OCI-LY7 (cell line): Measurements from ENCODE around the gene YTHDF2. TPM values are rescaled to one million over a fixed set of nuclear protein-coding genes. Genes with fewer than 3 reads are reported as not detected.
A peak's percentile ranks its signal among the peaks of the same experiment; 100 is the strongest.
"Not testable (repeated sequence)": the region's sequence is repeated elsewhere in the genome, so short reads cannot be mapped to it uniquely, and the experiment has no call there.

Experiments
- BruUV-seq: library from RNA; stranded (reverse); fragments of 400-500 nt; replicated peaks from 2 replicates; lab custom pipeline; 2021; lab: Mats Ljungman, UMichigan
- CTCF ChIA-PET: fragments of 300-600 bp; sonication (Branson Sonifier 250); formaldehyde crosslinking; loops from one replicate; lab custom pipeline; 2022; ENCODE audit warnings: antibody characterized with exemption; ENCODE audit not compliant: unreplicated experiment; lab: Charles Lee
- POLR2A ChIA-PET: fragments of 300-600 bp; sonication (Branson Sonifier 250); formaldehyde crosslinking; loops from one replicate; lab custom pipeline; 2022; ENCODE audit warnings: antibody characterized with exemption; lab: Charles Lee
- DNase-seq: peaks from one replicate; pipeline ENCODE4 v3.0.0-alpha.2; 2015; ENCODE audit warnings: low spot score
- H2AFZ ChIP-seq: fragments of 200-600 bp; sonication (generic), shearing (Covaris generic); 2 replicates; pipeline ENCODE4 v1.6.1; 2014; ENCODE audit warnings: mild to moderate bottlenecking, antibody characterized with exemption, low read length, moderate library complexity
- H3K27ac ChIP-seq: fragments of 200-600 bp; sonication (generic); 2 replicates; pipeline ENCODE4 v1.5.1; 2014; ENCODE audit warnings: mixed run types, low read depth, mild to moderate bottlenecking, moderate library complexity, low read length, inconsistent platforms; ENCODE audit not compliant: poor library complexity, severe bottlenecking
- H3K36me3 ChIP-seq: fragments of 200-600 bp; sonication (generic); 2 replicates; pipeline ENCODE4 v1.6.1; 2014; ENCODE audit warnings: mild to moderate bottlenecking, antibody characterized with exemption, low read length, moderate library complexity, mixed read lengths; ENCODE audit not compliant: insufficient read depth
- H3K4me1 ChIP-seq: fragments of 200-600 bp; sonication (generic); 2 replicates; pipeline ENCODE4 v1.5.1; 2014; ENCODE audit warnings: mild to moderate bottlenecking, low read length; ENCODE audit not compliant: insufficient read depth, poor library complexity, severe bottlenecking
- H3K4me2 ChIP-seq: fragments of 200-600 bp; sonication (generic); 2 replicates; pipeline ENCODE4 v1.6.1; 2014; ENCODE audit warnings: mild to moderate bottlenecking, low read length
- H3K4me3 ChIP-seq: fragments of 200-600 bp; sonication (generic); 2 replicates; pipeline ENCODE4 v1.5.1; 2014; ENCODE audit warnings: mild to moderate bottlenecking, low read depth, low read length; ENCODE audit not compliant: poor library complexity, severe bottlenecking
- H3K79me2 ChIP-seq: fragments of 200-600 bp; sonication (generic); 2 replicates; pipeline ENCODE4 v1.6.1; 2016; ENCODE audit warnings: low read depth, mild to moderate bottlenecking, low read length, moderate library complexity, mixed read lengths; ENCODE audit not compliant: insufficient read depth
- H3K9me2 ChIP-seq: fragments of 200-600 bp; sonication (generic); 2 replicates; pipeline ENCODE4 v1.6.1; 2016; ENCODE audit warnings: mild to moderate bottlenecking, low read length, mixed read lengths; ENCODE audit not compliant: insufficient read depth
- H3K9me3 ChIP-seq: fragments of 200-600 bp; sonication (generic); 2 replicates; pipeline ENCODE4 v1.6.1; 2014; ENCODE audit warnings: mild to moderate bottlenecking, mixed run types, low read length, mixed read lengths
- H4K20me1 ChIP-seq: fragments of 200-600 bp; sonication (generic); 2 replicates; pipeline ENCODE4 v1.6.1; 2014; ENCODE audit warnings: mild to moderate bottlenecking, antibody characterized with exemption, low read length, moderate library complexity, mixed read lengths; ENCODE audit not compliant: insufficient read depth
- EZH2phosphoT487 ChIP-seq: fragments of 200-600 bp; sonication (generic); IDR thresholded peaks from 2 replicates; pipeline ENCODE4 v1.6.1; 2018; ENCODE audit warnings: low read depth, borderline replicate concordance, mild to moderate bottlenecking, mixed run types, antibody characterized with exemption, low read length, moderate library complexity, mixed read lengths
- intact Hi-C: fragments of 100-400 bp; cut with micrococcal nuclease; formaldehyde crosslinking; loops from one replicate; pipeline ENCODE4 v1.10.0; 2022; ENCODE audit not compliant: unreplicated experiment
- total RNA-seq, 2 experiments: library from RNA; depleted of rRNA in 1 of 2; stranded (reverse); fragments of >200 nt in 1 of 2; shearing (Covaris generic) in 1 of 2; gene quantifications; 2 replicates each; pipeline ENCODE4 v1.2.3, GENCODE V29; 2014 to 2022
- TF ChIP-seq, protein P1 (sequence below): fragments of 200-600 bp; sonication (generic); conservative IDR thresholded peaks from 2 replicates; pipeline ENCODE4 v1.5.1; 2014; ENCODE audit warnings: mild to moderate bottlenecking, antibody characterized with exemption, low read length, moderate library complexity, mixed read lengths

YTHDF2 gene
- total RNA-seq, 2 experiments from 2014 or later = 57.9 to 83.6 TPM

- no peak for DNase-seq
- intact Hi-C loops = no loop called here
- Histone ChIP-seq H3K4me3 (no peak overlapping the region), H2AFZ (no peak overlapping the region), H3K9me3 (no peaks in the 10 kb centered on the region), H3K36me3 (peaks cover 100% of the 10 kb centered on the region), H3K9me2 (no peaks in the 10 kb centered on the region), H3K79me2 (peaks cover 100% of the 10 kb centered on the region), H3K27ac (no peak overlapping the region), H4K20me1 (peaks cover 41% of the 10 kb centered on the region), H3K4me1 (peaks cover 31% of the 10 kb centered on the region), H3K4me2 (no peak overlapping the region)
- CTCF ChIA-PET = no interaction called here
- POLR2A ChIA-PET = interaction anchor here (0.5 to 0.7 kb wide), 3 partner anchors 284 to 1022 kb away, joined by 3 to 13 read pairs (median 3); no protein-coding TSS in a partner anchor
- TF ChIP-seq, protein P1, sequence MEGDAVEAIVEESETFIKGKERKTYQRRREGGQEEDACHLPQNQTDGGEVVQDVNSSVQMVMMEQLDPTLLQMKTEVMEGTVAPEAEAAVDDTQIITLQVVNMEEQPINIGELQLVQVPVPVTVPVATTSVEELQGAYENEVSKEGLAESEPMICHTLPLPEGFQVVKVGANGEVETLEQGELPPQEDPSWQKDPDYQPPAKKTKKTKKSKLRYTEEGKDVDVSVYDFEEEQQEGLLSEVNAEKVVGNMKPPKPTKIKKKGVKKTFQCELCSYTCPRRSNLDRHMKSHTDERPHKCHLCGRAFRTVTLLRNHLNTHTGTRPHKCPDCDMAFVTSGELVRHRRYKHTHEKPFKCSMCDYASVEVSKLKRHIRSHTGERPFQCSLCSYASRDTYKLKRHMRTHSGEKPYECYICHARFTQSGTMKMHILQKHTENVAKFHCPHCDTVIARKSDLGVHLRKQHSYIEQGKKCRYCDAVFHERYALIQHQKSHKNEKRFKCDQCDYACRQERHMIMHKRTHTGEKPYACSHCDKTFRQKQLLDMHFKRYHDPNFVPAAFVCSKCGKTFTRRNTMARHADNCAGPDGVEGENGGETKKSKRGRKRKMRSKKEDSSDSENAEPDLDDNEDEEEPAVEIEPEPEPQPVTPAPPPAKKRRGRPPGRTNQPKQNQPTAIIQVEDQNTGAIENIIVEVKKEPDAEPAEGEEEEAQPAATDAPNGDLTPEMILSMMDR = no peak
- no peak for TF ChIP-seq EZH2phosphoT487
- BruUV-seq = no TSS peak
Observed at GRCh38 chr1:28750330-28750729, 13.6 kb downstream of the YTHDF2 start.

DNA sequence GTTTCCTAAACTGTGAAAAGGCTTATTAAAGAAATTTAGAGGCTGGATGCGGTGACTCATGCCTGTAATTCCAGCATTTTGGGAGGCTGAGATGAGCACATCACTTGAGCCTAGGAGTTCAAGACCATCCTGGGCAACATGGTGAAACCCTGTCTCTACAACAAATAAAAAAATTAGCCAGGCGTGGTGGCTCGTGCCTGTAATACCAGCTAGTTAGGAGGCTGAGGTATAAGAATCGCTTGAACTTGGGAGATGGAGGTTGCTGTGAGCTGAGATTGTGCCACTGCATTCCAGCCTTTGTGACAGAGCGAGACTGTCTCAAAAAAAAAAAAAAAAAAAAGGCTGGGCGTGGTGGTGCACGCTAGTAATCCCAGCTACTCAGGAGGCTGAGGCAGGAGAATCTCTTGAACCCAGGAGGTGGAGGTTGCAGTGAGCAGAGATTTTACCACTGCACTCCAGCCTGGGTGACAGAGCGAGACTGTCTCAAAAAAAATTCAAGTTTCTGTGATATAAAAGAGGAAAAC lies 14.1 kb downstream of the YTHDF2 start:
- H2AFZ ChIP-seq = not testable (repeated sequence)

GRCh38 chr1:28751315-28752060 lies 14.7 kb downstream of the YTHDF2 start:
- peaks cover 100% of the 10 kb centered on the region for H3K79me2 ChIP-seq
- ChIA-PET POLR2A (interaction anchor here (0.7 to 1.0 kb wide), 3 partner anchors 11 to 1856 kb away, joined by 3 to 4 read pairs (median 4); no protein-coding TSS in a partner anchor), CTCF (no interaction called here)
- peaks cover 100% of the 10 kb centered on the region for H3K36me3 ChIP-seq
- DNase-seq = no peak
- H3K4me1 ChIP-seq = peaks cover 25% of the 10 kb centered on the region
- H3K27ac ChIP-seq = no peak overlapping the region
- H3K4me3 ChIP-seq = no peak overlapping the region
- TF ChIP-seq, protein P1 = no peak
- TF ChIP-seq EZH2phosphoT487 = no peak
- no peak overlapping the region for H2AFZ ChIP-seq
- no peaks in the 10 kb centered on the region for H3K9me2 ChIP-seq
- H3K9me3 ChIP-seq = no peaks in the 10 kb centered on the region
- intact Hi-C loops = no loop called here
- BruUV-seq = TSS peak; percentile 9
- H3K4me2 ChIP-seq = no peak overlapping the region
- peaks cover 48% of the 10 kb centered on the region for H4K20me1 ChIP-seq

More for the DNA sequence above, 14.1 kb downstream of the YTHDF2 start:
- H3K4me2 ChIP-seq, H3K9me2 ChIP-seq, DNase-seq, BruUV-seq, CTCF ChIA-PET, intact Hi-C loops, H3K9me3 ChIP-seq, H3K4me3 ChIP-seq, H3K27ac ChIP-seq: not testable (repeated sequence)
- Histone ChIP-seq H3K4me1 (peaks cover 31% of the 10 kb centered on the region), H4K20me1 (peaks cover 46% of the 10 kb centered on the region), H3K36me3 (peaks cover 100% of the 10 kb centered on the region), H3K79me2 (peaks cover 100% of the 10 kb centered on the region)
- POLR2A ChIA-PET = interaction anchor here (0.6 to 0.7 kb wide), 2 partner anchors 1023 to 1855 kb away, joined by 4 to 13 read pairs; no protein-coding TSS in a partner anchor
